Glomerular visceral epithelial cell (primary cell): ENCODE measurements around the gene STARD13.

Experiments used
- DNase-seq: peaks from one replicate; pipeline ENCODE4 v3.0.0-alpha.2; 2016; ENCODE audit errors: extremely low spot score

The STARD13 gene

DNA sequence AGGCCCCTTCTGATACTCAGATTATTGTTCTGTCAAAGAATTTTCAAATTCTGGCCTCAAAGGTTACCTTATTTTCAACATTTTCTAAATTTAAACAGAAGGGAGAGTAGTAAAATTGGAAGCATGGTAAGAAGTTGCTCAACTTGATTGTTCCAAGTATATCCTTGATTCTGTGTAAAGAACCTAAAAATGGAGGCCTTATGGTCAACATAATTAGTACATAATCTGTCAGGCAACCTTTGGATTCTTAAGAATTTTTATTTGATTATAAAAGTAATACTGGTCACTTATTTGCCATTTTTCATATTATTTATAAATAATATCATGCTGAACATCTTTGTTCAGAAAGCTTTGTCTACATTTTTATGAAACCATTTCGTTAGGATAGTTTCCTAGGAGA lies 83.9 kb downstream of the STARD13 start:
- DNase-seq, result no peak

DNA sequence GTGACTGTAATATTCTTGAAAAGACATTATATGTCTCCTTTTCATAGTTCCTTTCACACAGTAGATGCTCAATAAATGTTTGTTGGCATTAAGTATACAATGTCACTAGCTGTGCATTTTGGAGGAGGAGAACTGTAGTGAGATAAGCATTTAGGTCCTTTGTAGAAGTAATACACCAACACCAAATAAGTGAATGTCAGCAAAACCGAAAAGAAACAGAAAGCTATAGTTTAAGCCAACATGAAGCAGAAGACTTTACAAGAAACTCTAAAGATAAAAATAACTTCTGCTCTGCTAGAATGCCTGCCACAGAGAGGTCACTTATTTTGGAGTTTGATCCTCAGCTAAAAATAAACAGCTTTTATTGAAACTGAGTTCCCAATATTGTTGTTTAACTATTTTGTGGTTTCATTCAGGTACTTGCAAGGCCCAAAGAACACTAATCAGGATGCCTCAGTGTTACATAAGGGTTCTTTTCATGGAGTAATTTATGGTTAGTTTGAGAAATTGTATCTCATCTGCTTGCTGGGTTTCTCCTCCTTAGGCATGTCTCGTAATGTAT lies 86.2 kb downstream of the STARD13 start:
- no peak for DNase-seq

DNA sequence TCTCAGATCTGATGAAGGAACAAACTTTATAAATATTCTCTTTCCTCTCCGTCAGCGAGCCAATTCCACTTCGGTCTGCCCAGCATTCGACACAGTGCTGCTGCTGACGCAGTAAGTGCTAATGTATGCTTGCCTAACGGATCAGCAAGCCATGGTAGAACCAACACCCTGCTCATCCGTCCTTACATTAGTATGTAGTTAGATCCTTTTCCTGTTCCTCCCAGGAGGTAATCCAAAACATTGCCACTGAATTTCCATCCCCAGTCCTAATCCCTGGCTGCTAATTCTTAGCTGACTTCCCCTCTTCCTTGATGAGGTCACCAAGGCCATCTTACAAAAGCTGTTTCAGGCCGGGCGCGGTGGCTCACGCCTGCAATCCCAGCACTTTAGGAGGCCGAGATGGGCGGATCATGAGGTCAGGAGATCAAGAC lies 88.0 kb downstream of the STARD13 start:
- no peak for DNase-seq

DNA sequence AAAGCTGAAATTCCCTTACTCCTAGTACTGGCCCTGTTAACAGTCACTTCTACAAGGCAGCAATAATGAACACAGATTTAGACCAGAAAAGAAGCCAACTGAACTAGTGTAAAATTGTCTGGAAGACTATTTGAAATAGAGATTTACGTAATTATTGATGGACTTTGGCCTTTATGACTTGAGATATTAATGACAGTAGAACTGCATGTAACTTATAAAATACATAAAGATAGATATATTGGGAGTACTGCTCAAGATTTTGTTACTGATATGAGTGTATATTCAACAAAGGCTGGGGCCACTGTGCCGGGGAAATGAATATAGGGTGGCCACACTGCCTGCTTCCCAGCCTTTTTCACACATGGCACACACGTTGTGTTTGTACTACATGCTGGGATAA lies 88.8 kb downstream of the STARD13 start:
- no peak for DNase-seq

DNA sequence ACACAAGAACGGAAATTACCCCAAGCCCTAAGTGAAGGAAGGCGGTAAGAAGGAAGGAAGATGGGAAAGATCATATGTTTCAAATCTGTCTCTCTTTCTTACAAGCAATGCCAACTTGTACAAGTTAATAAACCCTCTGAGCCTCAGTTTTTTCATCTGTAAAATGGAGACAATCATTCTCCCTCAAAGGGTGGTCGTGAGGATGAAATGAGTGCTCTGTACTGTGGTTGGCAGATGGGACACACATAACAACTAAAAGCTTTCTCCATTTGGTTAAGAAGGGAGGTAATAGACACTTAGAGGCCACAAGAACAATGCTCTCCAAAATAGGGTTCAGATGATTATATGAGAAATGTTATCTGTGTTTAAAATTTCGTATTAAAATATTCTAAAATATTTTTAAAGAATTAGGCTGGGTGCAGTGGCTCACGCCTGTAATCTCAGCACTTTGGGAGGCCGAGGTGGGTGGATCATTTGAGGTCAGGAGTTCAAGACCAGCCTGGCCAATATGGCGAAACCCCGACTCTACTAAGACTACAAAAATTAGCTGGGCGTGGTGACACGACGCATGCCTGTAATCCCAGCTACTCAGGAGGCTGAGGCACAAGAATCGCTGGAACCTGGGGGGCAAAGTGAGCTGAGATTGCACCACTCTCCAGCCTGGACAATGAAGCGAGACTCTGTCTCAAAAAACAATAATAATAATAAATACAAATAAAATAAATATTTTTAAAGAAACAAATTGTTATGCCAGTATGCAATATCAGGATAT lies 89.7 kb downstream of the STARD13 start:
- no peak for DNase-seq

DNA sequence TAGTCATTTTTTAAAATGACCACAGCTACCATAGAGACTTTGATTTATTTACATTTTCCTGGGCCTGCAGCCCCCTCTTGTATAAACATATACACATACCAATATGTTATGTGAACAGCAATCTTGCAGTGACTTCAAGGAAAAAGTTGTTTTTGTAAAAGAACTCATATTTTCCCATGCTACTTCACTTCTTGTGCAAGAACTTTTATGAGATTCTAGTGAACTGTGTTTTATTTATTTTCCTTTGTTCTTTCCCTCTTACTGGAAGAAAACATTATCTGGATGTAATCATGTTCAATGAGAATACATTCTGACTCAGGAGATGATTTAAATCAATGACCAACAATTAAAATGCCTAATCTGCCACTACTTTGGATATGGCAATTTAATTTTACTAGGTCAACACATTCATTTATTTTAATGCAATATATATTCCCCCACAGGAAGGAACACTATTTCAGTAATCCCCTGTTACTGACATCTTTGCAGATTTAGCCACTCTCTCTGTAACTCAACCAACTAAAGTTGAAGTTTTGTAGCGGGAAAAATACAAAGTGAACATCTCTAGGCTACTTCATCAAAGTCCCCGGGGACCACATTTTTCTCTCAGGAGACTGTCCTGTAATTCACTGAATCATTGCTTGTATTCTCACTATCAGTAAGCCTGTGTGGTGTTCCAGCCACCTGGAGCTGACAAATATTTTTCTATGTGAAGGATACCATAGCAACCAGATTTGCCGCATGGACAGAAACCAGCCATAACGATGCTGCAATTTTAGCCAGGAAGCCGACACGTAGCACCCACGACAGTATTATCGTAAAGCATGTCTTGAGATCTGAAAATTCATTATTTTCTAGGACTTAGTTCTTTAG lies 90.5 kb downstream of the STARD13 start:
- DNase-seq, result peak; percentile 71

DNA sequence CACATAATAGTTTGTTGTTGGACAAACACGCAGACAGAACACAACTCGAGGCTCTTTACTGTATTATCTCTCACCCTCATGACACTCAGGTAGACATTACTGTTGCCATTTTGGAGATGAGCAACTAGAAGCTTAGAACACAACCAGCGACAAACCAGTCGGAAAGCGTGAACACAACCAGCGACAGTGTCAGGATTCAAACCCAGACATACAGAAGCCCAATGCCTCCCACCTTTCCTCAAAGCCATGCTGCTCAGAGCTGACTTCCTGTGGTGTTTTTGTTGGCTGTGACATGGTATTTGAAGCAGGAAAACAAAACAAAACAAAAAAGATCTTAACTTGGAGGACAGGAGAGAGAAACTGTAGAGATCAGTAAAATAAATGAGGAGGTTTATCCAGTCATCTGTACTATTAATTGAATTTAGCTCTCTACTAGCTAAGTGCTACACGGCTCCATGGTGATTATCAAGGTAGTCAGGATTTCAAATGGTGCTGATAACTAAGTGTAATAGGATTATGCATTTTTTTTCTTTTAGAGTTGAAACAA lies 92.1 kb downstream of the STARD13 start:
- no peak for DNase-seq

DNA sequence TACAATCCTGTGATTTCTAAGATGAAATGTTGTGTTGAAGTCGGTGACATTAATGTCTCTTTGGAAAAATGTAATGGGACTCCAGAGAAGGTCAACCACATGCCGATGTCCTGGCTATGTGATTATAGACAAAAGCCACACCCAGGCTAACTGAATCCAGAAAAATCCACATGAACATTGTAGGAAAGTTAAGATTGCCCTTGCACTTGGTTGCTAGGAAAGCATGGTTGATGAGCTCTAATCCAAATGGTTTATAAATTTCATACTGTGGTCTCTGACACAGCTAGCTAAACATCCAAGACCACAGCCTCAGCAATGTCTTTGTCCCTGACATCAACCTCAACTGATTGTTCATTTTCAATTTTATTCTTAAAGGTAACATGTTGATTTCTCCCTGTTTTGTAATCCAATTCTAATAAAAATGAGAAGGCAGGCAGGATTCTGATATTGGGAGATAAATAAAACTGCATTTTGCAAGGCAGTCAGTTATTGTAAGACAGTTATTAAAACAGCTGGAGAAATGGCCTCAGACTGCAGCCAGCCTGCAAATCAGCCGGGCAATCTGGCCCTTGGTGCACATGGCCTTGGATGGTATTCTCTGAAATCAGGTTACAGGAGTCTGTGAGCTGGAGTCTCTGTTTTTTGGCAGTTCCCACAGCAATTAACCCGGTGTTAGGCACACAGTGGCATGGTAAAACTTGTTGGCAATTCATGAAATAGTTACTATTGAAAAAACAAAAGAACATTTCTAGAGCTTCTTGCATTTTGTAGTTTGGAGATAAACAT lies 93.9 kb downstream of the STARD13 start:
- peak; percentile 85 for DNase-seq

DNA sequence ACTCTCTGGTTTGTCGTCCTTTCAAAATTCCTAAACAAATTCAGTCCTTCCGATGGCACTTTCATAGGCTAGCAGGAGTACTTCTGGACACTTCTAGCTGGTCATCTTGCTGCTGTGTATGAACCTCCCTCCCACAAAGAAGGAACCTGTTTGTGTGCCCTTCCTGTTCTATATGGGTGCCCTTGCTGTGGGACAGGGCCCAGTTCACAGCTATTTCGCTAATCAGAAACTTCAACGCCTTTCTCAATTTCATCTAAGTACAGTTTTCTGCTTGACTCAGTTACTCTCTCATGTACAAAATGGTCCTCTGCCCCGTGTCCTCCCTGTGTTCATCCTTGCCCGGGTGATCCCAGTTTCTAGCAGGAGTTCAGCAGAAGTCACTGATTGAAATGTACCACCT lies 96.1 kb downstream of the STARD13 start:
- DNase-seq, result no peak

DNA sequence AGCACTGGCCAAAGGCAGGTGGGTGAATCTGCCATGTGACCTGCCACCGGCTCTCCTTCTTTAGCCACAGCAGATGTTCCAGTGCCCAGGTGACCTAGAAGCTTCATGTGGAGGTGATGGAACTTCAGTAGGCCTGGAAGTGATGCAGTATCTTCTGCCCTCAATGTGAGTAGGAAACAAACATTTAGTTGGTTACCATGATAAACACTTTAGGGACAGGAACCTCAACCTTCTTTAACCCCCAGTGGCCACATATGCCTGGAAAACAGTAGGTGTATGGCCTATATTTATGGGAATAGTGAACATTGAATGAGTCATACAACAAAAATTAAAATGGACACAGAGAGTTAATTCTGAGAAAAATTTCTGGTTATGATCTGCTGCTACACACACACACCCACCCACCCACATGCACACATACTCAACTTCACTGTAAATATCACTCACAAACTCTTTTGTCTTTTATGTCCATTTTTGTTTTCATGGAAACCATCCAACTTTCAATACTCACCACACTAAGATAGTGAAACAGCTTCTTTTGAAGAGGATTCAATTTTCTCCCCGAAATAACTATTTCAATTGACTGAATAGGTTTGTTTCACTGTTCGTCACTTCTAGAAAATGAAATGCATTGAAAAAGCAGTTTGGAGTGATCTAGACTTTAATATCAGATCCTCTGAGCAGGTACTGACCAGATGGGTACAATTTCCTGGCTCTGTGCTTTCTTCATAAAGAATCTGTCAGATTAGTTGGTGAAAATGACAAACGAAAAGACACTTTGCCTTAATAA lies 97.3 kb downstream of the STARD13 start:
- peak; percentile 35 for DNase-seq

DNA sequence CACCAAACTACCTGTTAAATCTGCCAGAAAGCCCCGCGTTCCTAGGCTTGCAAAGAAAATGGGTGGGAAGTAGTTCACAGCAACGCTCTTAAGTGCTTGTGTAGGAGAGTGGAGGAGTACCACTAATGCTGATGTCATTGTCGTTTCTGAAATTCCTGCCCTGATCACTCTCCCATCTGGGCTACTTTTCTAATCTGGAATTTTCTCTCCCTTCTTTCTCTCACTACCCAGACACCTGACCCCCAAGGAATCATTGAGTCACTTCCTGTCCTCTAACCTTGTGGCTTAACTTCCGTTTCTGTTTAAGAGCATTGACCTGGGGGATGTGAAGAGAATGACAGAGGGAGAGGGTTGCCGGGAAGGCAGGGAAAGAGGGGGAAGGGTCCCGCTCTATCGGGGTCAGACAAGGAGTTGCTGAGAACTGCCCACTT lies 98.7 kb downstream of the STARD13 start:
- DNase-seq, result peak; percentile 83

DNA sequence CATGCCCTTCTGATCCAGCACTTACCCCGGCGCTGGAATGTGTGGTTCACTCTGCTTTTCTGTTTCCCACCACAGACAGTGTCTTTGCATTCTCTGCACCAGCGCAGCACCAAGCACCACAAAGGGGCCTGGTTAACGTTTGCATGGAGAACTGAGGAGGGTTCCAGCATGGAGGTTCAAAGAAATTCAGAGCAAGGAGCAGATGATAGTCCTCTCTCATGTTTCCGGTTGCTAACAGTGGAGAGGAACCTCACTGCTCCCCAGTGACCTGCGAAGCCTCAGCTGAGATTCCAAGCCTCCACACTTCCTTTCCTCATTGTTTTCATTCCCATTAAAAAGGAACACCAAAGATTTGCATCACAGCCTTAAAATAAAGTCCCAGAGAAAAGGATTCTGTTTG lies 99.7 kb downstream of the STARD13 start:
- peak; percentile 41 for DNase-seq

DNA sequence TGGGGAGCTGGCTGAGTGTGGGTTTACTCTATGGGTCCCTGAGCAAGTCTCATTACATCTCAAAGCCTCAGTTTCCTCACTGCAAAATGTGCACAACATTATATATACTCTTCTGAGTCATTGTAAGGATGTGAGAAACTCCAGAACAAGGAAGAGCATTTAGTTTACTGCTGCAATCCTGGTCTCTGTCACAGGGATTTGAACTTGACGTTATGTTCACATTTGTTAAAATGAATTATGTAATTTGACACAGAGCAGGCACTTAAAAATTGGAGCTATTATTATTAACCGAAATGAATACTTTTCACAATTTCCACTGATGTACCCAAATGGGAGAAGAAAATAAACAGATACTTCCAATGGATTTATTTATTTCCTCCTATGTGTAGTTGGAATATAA lies 101.0 kb downstream of the STARD13 start:
- DNase-seq, result no peak

DNA sequence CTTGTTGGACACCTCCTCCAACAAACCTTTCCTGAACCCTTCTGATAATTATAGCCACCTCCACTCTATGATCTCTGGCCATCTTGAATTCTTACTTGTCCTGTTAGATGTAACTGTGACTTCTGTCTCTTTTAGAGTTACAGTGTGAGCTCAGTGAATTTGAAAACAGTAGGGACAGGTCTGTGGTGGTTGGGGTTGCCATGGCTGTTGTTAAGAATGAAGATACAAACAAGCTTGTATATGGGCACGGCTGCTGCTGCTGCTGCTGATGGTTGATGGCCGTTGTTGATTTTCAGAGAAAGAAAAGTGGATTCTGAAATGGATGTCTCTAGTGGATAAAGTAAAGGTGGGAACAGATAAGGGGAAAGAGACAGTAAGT lies 101.5 kb downstream of the STARD13 start:
- no peak for DNase-seq

DNA sequence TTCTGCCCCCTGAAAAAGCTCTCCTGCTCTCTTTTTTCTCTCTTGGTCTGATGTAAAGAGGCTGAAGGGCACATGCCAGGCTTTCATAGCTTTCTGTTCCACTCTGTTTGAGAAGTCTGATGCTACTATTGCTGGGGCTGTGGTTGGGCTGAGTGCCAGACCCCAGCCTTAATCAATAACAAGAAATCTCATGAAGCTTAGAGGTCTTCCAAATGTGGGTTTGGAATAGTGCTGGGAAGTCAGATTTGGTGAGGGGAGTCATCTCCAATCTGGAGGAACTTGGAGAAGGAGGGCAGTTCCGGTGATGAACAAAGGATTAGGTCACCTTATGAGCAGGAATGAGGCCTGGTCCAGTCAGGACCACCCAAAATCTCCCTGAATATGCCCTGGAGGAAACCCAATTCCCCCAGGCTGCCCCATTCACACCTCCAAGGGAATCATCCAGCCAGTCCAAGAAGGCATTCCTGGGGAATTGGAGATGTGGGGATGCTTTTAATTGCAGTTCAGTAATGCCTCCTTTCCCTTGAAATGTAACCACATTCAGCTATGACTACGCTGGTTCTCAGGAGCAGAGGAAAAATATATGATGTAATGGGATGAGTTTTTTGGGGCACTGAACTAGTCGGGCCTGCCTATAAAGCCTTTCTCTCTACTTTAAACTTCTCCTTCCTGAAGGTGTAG lies 102.0 kb downstream of the STARD13 start:
- DNase-seq, result peak; percentile 83

DNA sequence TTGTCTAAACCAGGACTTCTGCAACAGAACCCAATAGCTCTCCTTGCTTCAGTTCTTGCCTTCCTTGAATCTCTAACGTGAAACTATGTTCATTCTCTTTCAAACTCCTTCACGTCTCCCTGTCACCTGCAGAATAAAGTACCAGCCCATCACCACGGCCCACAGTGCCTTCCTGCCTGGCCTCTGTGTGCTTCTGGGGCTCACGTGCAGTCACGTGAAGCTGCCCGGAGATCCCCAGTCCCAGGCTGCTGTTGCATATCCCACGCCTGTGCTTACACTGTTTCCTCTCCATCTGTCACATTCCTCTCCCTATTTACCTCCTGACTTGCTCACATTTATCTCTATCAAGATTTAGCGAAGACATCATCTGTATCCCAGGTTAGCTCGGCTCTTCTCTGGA lies 102.8 kb downstream of the STARD13 start:
- peak; percentile 32 for DNase-seq

DNA sequence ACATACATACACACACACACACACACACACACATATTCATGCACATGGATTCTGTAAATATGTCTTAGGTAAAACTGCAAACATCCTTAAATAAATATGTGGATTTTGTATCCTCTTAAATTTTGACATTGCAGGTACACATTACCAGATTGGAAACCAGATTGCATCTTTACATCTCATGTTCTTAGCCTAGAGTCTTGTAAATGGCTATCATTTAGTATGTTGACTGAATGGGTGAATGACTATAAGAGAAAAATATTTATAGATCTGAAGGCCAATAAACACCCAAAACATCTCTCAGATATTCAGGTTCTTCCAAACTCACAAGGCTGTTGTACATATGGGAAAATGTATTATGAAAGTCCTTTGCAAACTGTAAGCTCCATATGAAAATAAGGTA lies 104.3 kb downstream of the STARD13 start:
- DNase-seq, result no peak

DNA sequence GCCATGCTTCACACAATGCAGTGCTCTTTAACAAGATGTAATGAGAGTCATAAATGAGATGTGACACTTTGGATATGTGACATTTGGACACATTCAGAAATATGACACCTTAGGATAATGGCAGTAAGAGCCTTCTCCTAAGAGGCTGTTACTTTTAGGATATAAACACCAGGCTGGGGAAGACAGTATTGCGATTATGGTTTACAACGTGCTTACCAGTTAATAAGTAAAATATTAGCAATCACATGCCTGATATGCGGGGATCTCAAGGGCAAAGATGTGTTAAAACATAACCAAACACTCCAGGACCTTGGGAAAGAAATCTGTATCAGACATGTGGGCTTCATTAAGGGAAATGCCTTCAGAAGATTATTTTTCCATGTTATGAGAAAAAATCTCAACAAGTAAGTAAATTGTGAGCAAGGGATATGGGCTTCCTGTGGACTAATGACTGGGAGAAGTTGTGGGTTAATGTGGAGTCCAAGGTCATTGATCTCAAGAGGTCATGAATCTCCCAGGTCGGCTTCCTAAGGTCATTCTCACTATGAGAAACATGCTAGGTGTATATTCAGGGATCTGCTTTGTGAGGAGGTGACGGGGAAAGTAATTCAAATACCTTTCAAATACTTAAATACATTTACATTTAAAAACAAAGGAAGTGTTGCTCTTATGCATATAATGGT lies 105.3 kb downstream of the STARD13 start:
- DNase-seq, result peak; percentile 48

DNA sequence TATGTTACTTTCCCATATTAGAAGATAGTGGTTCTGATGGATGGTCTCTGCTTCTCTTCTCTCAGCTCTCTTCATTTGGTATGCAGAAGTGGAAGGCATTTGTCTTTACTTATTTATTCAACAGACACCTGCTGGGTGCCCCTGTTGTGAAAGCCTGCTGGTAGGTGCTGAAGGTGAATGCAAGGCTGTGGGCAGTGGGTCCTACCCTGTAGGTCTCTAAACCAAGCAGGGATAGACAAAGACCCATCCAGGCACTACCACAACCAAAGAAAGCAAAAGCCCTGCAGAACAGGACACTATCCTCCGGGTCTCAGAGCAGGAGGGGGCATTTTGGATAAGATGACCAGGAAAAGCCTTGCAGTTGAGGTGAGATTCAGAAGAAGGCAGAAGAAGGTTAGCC lies 106.1 kb downstream of the STARD13 start:
- no peak for DNase-seq
